Neural progenitor cell (in vitro differentiated cells): Measurements from ENCODE around the gene TMEM185A. TPM values are rescaled to one million over a fixed set of nuclear protein-coding genes. Genes with fewer than 3 reads are reported as not detected.
"Not testable (repeated sequence)": the region's sequence is repeated elsewhere in the genome, so short reads cannot be mapped to it uniquely, and the experiment has no call there.

Source experiments
- DNase-seq: peaks from one replicate; pipeline ENCODE4 v3.0.0-alpha.2; 2016; ENCODE audit warnings: low spot score
- H2AFZ ChIP-seq: fragments of 200-600 bp; sonication (generic); replicated peaks from 2 replicates; pipeline ENCODE4 v1.6.1; 2016; ENCODE audit warnings: antibody characterized with exemption
- H3F3A ChIP-seq: fragments of 200-600 bp; sonication (generic); 2 replicates; pipeline ENCODE4 v1.6.1; 2016; ENCODE audit warnings: antibody characterized with exemption, low read depth
- H3K27ac ChIP-seq: fragments of 200-600 bp; sonication (generic); 2 replicates; pipeline ENCODE4 v1.5.1; 2016; ENCODE audit warnings: mild to moderate bottlenecking
- H3K27me3 ChIP-seq: fragments of 200-600 bp; sonication (generic); 2 replicates; pipeline ENCODE4 v1.6.1; 2016; ENCODE audit warnings: mild to moderate bottlenecking, moderate library complexity
- H3K36me3 ChIP-seq: fragments of 200-600 bp; sonication (generic); 2 replicates; pipeline ENCODE4 v1.5.1; 2016
- H3K4me1 ChIP-seq: fragments of 200-600 bp; sonication (generic); 2 replicates; pipeline ENCODE4 v1.6.1; 2016; ENCODE audit warnings: mixed run types
- H3K4me2 ChIP-seq: fragments of 200-600 bp; sonication (generic); 2 replicates; pipeline ENCODE4 v1.6.1; 2016
- H3K4me3 ChIP-seq: fragments of 200-600 bp; sonication (generic); 2 replicates; pipeline ENCODE4 v1.5.1; 2016
- H3K79me2 ChIP-seq: fragments of 200-600 bp; sonication (generic); 2 replicates; pipeline ENCODE4 v1.6.1; 2016; ENCODE audit warnings: low read depth
- H3K9ac ChIP-seq: fragments of 200-600 bp; sonication (generic); 2 replicates; pipeline ENCODE4 v1.6.1; 2016
- H3K9me3 ChIP-seq: fragments of 200-600 bp; sonication (generic); 2 replicates; pipeline ENCODE4 v1.5.1; 2016; ENCODE audit warnings: low read depth
- H4K20me1 ChIP-seq: fragments of 200-600 bp; sonication (generic); 2 replicates; pipeline ENCODE4 v1.6.1; 2016; ENCODE audit warnings: low read depth
- H3K27ac Mint-ChIP-seq: 3 replicates; pipeline ENCODE4 v1.8.0; 2021; ENCODE audit warnings: mixed read lengths
- H3K27me3 Mint-ChIP-seq: 2 replicates; pipeline ENCODE4 v1.8.0; 2022; ENCODE audit warnings: low read depth, mild to moderate bottlenecking, inconsistent platforms, moderate library complexity, mixed read lengths; ENCODE audit not compliant: insufficient read depth
- H3K36me3 Mint-ChIP-seq: 3 replicates; pipeline ENCODE4 v1.8.0; 2021; ENCODE audit warnings: mixed read lengths
- H3K4me1 Mint-ChIP-seq: 3 replicates; pipeline ENCODE4 v1.8.0; 2021; ENCODE audit warnings: mixed read lengths
- H3K4me3 Mint-ChIP-seq: 3 replicates; pipeline ENCODE4 v1.8.0; 2021; ENCODE audit warnings: mild to moderate bottlenecking, moderate library complexity, mixed read lengths
- H3K9me3 Mint-ChIP-seq: 3 replicates; pipeline ENCODE4 v1.8.0; 2020; ENCODE audit warnings: mixed read lengths
- EZH2 ChIP-seq: fragments of 200-600 bp; sonication (generic); IDR thresholded peaks from 2 replicates; pipeline ENCODE4 v1.6.1; 2017; ENCODE audit warnings: antibody characterized with exemption, mild to moderate bottlenecking, moderate library complexity
- EZH2phosphoT487 ChIP-seq: fragments of 200-600 bp; sonication (generic); IDR thresholded peaks from 2 replicates; pipeline ENCODE4 v1.6.1; 2017; ENCODE audit warnings: antibody characterized with exemption
- total RNA-seq: library from RNA; depleted of rRNA; stranded (reverse); fragments of >200 nt; gene quantifications from 2 replicates; pipeline ENCODE4 v1.2.3, GENCODE V29; 2015; ENCODE audit warnings: low replicate concordance
- TF ChIP-seq, protein P1 (sequence below): fragments of 200-600 bp; sonication (generic); IDR thresholded peaks from 2 replicates; pipeline ENCODE4 v1.5.1; 2017; ENCODE audit warnings: antibody characterized with exemption, mild to moderate bottlenecking

The TMEM185A gene
- total RNA-seq, 1 donor from 2014 or later, result 16.3 TPM

GRCh38 chrX:149611623-149612175, 19.9 kb downstream of the TMEM185A start:
- H3K9me3 ChIP-seq, result peaks cover 6% of the 10 kb centered on the region
- H3K36me3 ChIP-seq, result no peaks in the 10 kb centered on the region
- no peak overlapping the region for H2AFZ ChIP-seq
- Mint-ChIP-seq H3K27ac (no peak overlapping the region), H3K4me1 (no peaks in the 10 kb centered on the region), H3K27me3 (no peaks in the 10 kb centered on the region), H3K4me3 (no peak overlapping the region), H3K9me3 (peaks cover 2% of the 10 kb centered on the region), H3K36me3 (no peaks in the 10 kb centered on the region)
- H3K9ac ChIP-seq, result no peak overlapping the region
- H3K4me3 ChIP-seq, result no peak overlapping the region
- no peaks in the 10 kb centered on the region for H3F3A ChIP-seq
- H4K20me1 ChIP-seq, result no peaks in the 10 kb centered on the region
- H3K4me1 ChIP-seq, result no peaks in the 10 kb centered on the region
- H3K4me2 ChIP-seq, result no peak overlapping the region
- H3K27ac ChIP-seq, result no peak overlapping the region
- no peaks in the 10 kb centered on the region for H3K27me3 ChIP-seq
- TF ChIP-seq EZH2 (no peak), EZH2phosphoT487 (no peak)
- TF ChIP-seq, protein P1, sequence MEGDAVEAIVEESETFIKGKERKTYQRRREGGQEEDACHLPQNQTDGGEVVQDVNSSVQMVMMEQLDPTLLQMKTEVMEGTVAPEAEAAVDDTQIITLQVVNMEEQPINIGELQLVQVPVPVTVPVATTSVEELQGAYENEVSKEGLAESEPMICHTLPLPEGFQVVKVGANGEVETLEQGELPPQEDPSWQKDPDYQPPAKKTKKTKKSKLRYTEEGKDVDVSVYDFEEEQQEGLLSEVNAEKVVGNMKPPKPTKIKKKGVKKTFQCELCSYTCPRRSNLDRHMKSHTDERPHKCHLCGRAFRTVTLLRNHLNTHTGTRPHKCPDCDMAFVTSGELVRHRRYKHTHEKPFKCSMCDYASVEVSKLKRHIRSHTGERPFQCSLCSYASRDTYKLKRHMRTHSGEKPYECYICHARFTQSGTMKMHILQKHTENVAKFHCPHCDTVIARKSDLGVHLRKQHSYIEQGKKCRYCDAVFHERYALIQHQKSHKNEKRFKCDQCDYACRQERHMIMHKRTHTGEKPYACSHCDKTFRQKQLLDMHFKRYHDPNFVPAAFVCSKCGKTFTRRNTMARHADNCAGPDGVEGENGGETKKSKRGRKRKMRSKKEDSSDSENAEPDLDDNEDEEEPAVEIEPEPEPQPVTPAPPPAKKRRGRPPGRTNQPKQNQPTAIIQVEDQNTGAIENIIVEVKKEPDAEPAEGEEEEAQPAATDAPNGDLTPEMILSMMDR, result no peak
- H3K79me2 ChIP-seq, result peaks cover 23% of the 10 kb centered on the region
- no peak for DNase-seq

- Histone ChIP-seq H3K9ac (no peak overlapping the region), H3K4me2 (no peak overlapping the region), H3K4me1 (no peaks in the 10 kb centered on the region), H4K20me1 (no peaks in the 10 kb centered on the region), H3K9me3 (peaks cover 6% of the 10 kb centered on the region), H3K4me3 (no peak overlapping the region), H3K36me3 (no peaks in the 10 kb centered on the region), H3F3A (no peaks in the 10 kb centered on the region), H3K79me2 (peaks cover 20% of the 10 kb centered on the region), H3K27me3 (no peaks in the 10 kb centered on the region), H3K27ac (no peak overlapping the region), H2AFZ (no peak overlapping the region)
- H3K36me3 Mint-ChIP-seq, result peaks cover 3% of the 10 kb centered on the region
- H3K27ac Mint-ChIP-seq, result no peak overlapping the region
- H3K4me3 Mint-ChIP-seq, result no peak overlapping the region
- no peaks in the 10 kb centered on the region for H3K27me3 Mint-ChIP-seq
- TF ChIP-seq EZH2 (no peak), EZH2phosphoT487 (no peak)
- TF ChIP-seq, protein P1, result no peak
- no peak for DNase-seq
- H3K4me1 Mint-ChIP-seq, result no peaks in the 10 kb centered on the region
- peaks cover 5% of the 10 kb centered on the region for H3K9me3 Mint-ChIP-seq
Observed at GRCh38 chrX:149610511-149610910, 21.1 kb downstream of the TMEM185A start.

DNA sequence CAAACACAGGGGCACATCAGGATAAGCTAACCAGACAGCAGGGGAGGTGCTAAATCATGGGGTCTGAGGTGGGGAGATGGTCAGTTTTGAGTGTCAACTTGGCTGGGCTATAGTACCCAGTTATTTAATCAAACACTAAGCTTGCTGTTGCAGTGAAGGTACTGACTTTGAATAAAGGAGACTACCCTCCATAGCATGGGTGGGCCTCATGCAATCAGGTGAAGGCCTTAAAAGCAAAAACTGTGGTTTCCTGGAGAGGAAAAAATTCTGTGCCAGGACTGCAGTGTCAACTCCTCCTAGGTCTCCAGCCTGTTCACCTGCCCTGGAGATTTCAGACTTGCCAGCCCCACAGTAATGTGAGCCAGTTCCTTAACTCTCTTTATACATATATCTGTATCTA, 23.9 kb downstream of the TMEM185A start:
- TF ChIP-seq EZH2phosphoT487 (no peak), EZH2 (no peak)
- TF ChIP-seq, protein P1, result no peak

GRCh38 chrX:149605248-149605885, 26.2 kb downstream of the TMEM185A start:
- not testable (repeated sequence) for H2AFZ ChIP-seq, H3F3A ChIP-seq, H3K27ac ChIP-seq, H3K4me2 ChIP-seq, H3K9me3 ChIP-seq, H3K27me3 Mint-ChIP-seq, H3K4me3 Mint-ChIP-seq, H4K20me1 ChIP-seq, H3K36me3 Mint-ChIP-seq, H3K27ac Mint-ChIP-seq, H3K4me1 Mint-ChIP-seq, H3K4me1 ChIP-seq, H3K4me3 ChIP-seq, H3K36me3 ChIP-seq, H3K79me2 ChIP-seq, H3K9ac ChIP-seq, H3K9me3 Mint-ChIP-seq, H3K27me3 ChIP-seq, DNase-seq

More for the DNA sequence above, 23.9 kb downstream of the TMEM185A start:
- H3K36me3 ChIP-seq, result no peaks in the 10 kb centered on the region
- H3K9me3 Mint-ChIP-seq, result peaks cover 5% of the 10 kb centered on the region
- no peak overlapping the region for H3K4me2 ChIP-seq
- no peaks in the 10 kb centered on the region for H3K9me3 ChIP-seq
- H3K4me3 ChIP-seq, result no peak overlapping the region
- no peaks in the 10 kb centered on the region for H3K4me1 Mint-ChIP-seq
- H3K79me2 ChIP-seq, result no peaks in the 10 kb centered on the region
- H3K9ac ChIP-seq, result no peak overlapping the region
- DNase-seq, result no peak
- H4K20me1 ChIP-seq, result no peaks in the 10 kb centered on the region
- H3K4me1 ChIP-seq, result no peaks in the 10 kb centered on the region
- no peak overlapping the region for H2AFZ ChIP-seq
- H3K27me3 Mint-ChIP-seq, result peaks cover 2% of the 10 kb centered on the region
- H3K36me3 Mint-ChIP-seq, result peaks cover 3% of the 10 kb centered on the region
- H3K27ac Mint-ChIP-seq, result no peak overlapping the region
- H3K27ac ChIP-seq, result no peak overlapping the region
- H3K4me3 Mint-ChIP-seq, result no peak overlapping the region
- H3K27me3 ChIP-seq, result no peaks in the 10 kb centered on the region
- no peaks in the 10 kb centered on the region for H3F3A ChIP-seq
